ENCODE data around the gene DDX43. TPM values are rescaled to one million over a fixed set of nuclear protein-coding genes. Genes with fewer than 3 reads are reported as not detected.

The DDX43 gene
- total RNA-seq, 1 donor from 2014 or later, result not detected

GRCh38 chr6:73368675-73369074 is 26.0 kb upstream of the DDX43 start:
- no peaks in the 10 kb centered on the region for H3K36me3 Mint-ChIP-seq
- no peaks in the 10 kb centered on the region for H3K27me3 Mint-ChIP-seq (ENCODE audit: low read depth)

DNA sequence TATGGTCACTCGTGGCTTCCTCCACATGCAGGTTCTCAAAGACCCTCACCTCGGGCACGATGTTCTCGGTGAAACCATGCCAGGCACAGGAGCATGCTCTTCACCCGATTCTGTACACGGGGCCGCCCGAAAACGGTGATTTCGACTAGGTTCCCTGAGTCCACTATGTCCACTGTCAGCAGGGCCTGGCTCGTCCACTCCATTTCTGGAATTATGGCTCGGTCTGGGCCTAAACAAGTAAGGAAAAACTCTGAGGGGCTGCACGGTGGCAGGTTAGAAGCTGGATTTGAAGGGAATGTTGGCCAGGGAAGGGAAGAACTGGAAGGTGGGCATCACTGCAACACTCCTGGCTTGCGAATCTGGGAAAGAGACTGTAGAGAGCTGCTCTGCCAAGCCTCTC is 25.5 kb upstream of the DDX43 start:
- H3K36me3 Mint-ChIP-seq, result no peaks in the 10 kb centered on the region
- DNase-seq (ENCODE audit: low spot score in 2 of 2, unreplicated experiment in 2 of 2), result no peak
- H3K4me1 Mint-ChIP-seq, result no peaks in the 10 kb centered on the region
- H3K27ac Mint-ChIP-seq, result no peak overlapping the region
- H3K9me3 Mint-ChIP-seq, result peaks cover 3% of the 10 kb centered on the region
- no peak overlapping the region for H3K4me3 Mint-ChIP-seq
- TF ChIP-seq, protein P1, sequence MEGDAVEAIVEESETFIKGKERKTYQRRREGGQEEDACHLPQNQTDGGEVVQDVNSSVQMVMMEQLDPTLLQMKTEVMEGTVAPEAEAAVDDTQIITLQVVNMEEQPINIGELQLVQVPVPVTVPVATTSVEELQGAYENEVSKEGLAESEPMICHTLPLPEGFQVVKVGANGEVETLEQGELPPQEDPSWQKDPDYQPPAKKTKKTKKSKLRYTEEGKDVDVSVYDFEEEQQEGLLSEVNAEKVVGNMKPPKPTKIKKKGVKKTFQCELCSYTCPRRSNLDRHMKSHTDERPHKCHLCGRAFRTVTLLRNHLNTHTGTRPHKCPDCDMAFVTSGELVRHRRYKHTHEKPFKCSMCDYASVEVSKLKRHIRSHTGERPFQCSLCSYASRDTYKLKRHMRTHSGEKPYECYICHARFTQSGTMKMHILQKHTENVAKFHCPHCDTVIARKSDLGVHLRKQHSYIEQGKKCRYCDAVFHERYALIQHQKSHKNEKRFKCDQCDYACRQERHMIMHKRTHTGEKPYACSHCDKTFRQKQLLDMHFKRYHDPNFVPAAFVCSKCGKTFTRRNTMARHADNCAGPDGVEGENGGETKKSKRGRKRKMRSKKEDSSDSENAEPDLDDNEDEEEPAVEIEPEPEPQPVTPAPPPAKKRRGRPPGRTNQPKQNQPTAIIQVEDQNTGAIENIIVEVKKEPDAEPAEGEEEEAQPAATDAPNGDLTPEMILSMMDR (IDR thresholded peaks at IDR 0.05; ENCODE audit: unreplicated experiment), result no peak
- no peaks in the 10 kb centered on the region for H3K27me3 Mint-ChIP-seq (ENCODE audit: low read depth)

More at GRCh38 chr6:73368675-73369074, 26.0 kb upstream of the DDX43 start:
- Mint-ChIP-seq H3K27ac (no peak overlapping the region), H3K4me3 (no peak overlapping the region), H3K9me3 (peaks cover 3% of the 10 kb centered on the region), H3K4me1 (no peaks in the 10 kb centered on the region)
- no peak for DNase-seq (ENCODE audit: low spot score in 2 of 2, unreplicated experiment in 2 of 2)
- TF ChIP-seq, protein P1 (IDR thresholded peaks at IDR 0.05; ENCODE audit: unreplicated experiment), result no peak

GRCh38 chr6:73369563-73369962 is 25.1 kb upstream of the DDX43 start, which contains the start of gene OOEP:
OOEP (minus strand) TSS chr6:73369897; CDS start chr6:73369792, 105 bp downstream.
- TF ChIP-seq, protein P1 (IDR thresholded peaks at IDR 0.05; ENCODE audit: unreplicated experiment), result no peak
- H3K36me3 Mint-ChIP-seq, result no peaks in the 10 kb centered on the region
- no peaks in the 10 kb centered on the region for H3K4me1 Mint-ChIP-seq
- peaks cover 3% of the 10 kb centered on the region for H3K9me3 Mint-ChIP-seq
- H3K27me3 Mint-ChIP-seq (ENCODE audit: low read depth), result no peaks in the 10 kb centered on the region
- H3K27ac Mint-ChIP-seq, result no peak within 1 kb of the TSS
- no peak within 1 kb of the TSS for H3K4me3 Mint-ChIP-seq
- no peak for DNase-seq (ENCODE audit: low spot score in 2 of 2, unreplicated experiment in 2 of 2)

DNA sequence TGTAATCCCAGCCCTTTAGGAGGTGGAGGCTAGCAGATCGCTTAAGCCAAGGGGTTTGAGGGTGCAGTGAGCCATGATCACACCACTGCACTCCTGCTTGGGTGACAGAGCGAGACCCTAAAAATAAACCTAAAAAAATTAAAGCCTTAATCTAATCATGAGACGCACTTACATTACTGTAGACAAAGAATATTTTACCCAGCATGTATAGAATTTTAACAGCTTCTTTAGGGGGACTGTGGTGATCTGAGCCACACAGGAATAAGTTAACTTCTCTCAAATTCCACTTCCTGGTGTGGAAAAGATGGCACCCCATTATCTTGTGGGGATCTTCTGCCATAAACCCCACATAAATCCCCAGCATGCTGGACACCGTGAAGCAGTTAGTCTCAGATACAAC is 22.6 kb upstream of the DDX43 start:
- Mint-ChIP-seq H3K4me3 (no peak overlapping the region), H3K9me3 (peaks cover 3% of the 10 kb centered on the region), H3K27me3 (ENCODE audit: low read depth) (no peaks in the 10 kb centered on the region)

DNA sequence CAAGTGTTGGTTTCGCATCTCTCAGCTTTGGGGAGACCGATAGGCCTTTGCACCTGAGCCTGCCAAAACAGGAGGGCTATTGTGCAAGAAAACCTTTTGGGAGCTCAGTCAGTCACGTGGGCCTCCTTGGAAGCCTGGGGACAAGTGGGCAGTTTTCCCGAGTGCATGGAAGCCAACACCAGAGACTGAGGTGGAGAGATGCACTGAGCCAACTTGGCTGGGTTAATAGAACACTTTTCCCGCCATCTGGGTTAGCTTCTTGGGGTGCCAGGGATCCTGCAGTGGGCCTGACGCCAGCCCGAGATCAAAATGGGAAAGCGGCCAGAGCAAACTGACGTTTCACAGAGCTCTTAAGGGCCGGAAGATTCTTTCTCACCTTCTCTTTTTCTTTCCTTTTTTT is 22.1 kb upstream of the DDX43 start:
- Mint-ChIP-seq H3K36me3 (no peaks in the 10 kb centered on the region), H3K27me3 (ENCODE audit: low read depth) (no peaks in the 10 kb centered on the region), H3K9me3 (peaks cover 3% of the 10 kb centered on the region), H3K4me1 (no peaks in the 10 kb centered on the region), H3K4me3 (no peak overlapping the region), H3K27ac (no peak overlapping the region)
- TF ChIP-seq, protein P1 (IDR thresholded peaks at IDR 0.05; ENCODE audit: unreplicated experiment), result no peak
- DNase-seq (ENCODE audit: low spot score in 2 of 2, unreplicated experiment in 2 of 2), result no peak

More for the DNA sequence above, 22.6 kb upstream of the DDX43 start:
- Mint-ChIP-seq H3K36me3 (no peaks in the 10 kb centered on the region), H3K27ac (no peak overlapping the region), H3K4me1 (no peaks in the 10 kb centered on the region)
- TF ChIP-seq, protein P1 (IDR thresholded peaks at IDR 0.05; ENCODE audit: unreplicated experiment), result no peak
- DNase-seq (ENCODE audit: low spot score in 2 of 2, unreplicated experiment in 2 of 2), result no peak

- no peak for DNase-seq (ENCODE audit: low spot score in 2 of 2, unreplicated experiment in 2 of 2)
- Mint-ChIP-seq H3K4me3 (no peak overlapping the region), H3K27ac (no peak overlapping the region), H3K9me3 (peaks cover 3% of the 10 kb centered on the region), H3K36me3 (no peaks in the 10 kb centered on the region), H3K27me3 (ENCODE audit: low read depth) (no peaks in the 10 kb centered on the region), H3K4me1 (no peaks in the 10 kb centered on the region)
- TF ChIP-seq, protein P1 (IDR thresholded peaks at IDR 0.05; ENCODE audit: unreplicated experiment), result no peak
Observed at GRCh38 chr6:73375216-73375615, 19.4 kb upstream of the DDX43 start.
